Hepatocyte (in vitro differentiated cells): ENCODE results near the gene NPIPA3.

Experiments used
- EZH2 ChIP-seq: fragments of 200-600 bp; sonication (generic); IDR thresholded peaks from 2 replicates; pipeline ENCODE4 v1.6.1; 2016; ENCODE audit warnings: antibody characterized with exemption, mild to moderate bottlenecking, borderline replicate concordance
- EZH2phosphoT487 ChIP-seq: fragments of 200-600 bp; sonication (generic); IDR thresholded peaks from one replicate; pipeline ENCODE4 v1.6.1; 2018; ENCODE audit warnings: antibody characterized with exemption, mild to moderate bottlenecking, low read depth, moderate library complexity; ENCODE audit not compliant: unreplicated experiment, severe bottlenecking
- TF ChIP-seq, protein P1 (sequence below): fragments of 200-600 bp; sonication (generic); IDR thresholded peaks from 2 replicates; pipeline ENCODE4 v1.5.1; 2016; ENCODE audit warnings: antibody characterized with exemption, mild to moderate bottlenecking; ENCODE audit not compliant: poor library complexity

DNA sequence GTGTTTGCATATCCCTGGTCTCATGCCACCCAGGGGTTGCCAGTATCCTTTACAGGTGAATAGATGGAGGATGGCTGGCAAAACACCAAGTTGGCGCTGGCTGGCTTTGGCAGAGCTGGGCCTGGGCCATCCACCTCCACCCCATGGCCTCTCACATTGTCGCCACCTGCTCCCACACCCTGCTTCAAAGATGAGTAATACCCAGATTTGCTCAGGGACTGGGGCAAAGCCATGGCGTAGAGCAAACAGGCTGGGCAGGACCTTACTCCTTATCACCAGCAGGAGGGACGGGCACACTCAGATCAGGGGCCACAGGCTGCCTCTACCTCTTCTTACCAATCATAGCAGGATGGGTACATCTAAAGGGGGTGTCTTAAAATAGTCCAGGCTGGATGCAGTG, 33.4 kb upstream of the NPIPA3 start:
- TF ChIP-seq, protein P1, sequence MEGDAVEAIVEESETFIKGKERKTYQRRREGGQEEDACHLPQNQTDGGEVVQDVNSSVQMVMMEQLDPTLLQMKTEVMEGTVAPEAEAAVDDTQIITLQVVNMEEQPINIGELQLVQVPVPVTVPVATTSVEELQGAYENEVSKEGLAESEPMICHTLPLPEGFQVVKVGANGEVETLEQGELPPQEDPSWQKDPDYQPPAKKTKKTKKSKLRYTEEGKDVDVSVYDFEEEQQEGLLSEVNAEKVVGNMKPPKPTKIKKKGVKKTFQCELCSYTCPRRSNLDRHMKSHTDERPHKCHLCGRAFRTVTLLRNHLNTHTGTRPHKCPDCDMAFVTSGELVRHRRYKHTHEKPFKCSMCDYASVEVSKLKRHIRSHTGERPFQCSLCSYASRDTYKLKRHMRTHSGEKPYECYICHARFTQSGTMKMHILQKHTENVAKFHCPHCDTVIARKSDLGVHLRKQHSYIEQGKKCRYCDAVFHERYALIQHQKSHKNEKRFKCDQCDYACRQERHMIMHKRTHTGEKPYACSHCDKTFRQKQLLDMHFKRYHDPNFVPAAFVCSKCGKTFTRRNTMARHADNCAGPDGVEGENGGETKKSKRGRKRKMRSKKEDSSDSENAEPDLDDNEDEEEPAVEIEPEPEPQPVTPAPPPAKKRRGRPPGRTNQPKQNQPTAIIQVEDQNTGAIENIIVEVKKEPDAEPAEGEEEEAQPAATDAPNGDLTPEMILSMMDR, result no peak
- TF ChIP-seq EZH2phosphoT487, result no peak
- no peak for TF ChIP-seq EZH2
